HG03378 (cell line): Measurements from ENCODE around the gene SSBP2.
"Not testable (repeated sequence)": the region's sequence is repeated elsewhere in the genome, so short reads cannot be mapped to it uniquely, and the experiment has no call there.

ENCODE experiments used
- ATAC-seq: cut with Tn5 transposase; IDR thresholded peaks from one replicate; pipeline ENCODE4 v1.9.1; 2021; ENCODE audit warnings: mild to moderate bottlenecking, moderate library complexity; ENCODE audit not compliant: unreplicated experiment

SSBP2 gene

GRCh38 chr5:81473395-81473794 is 277.5 kb downstream of the SSBP2 start:
- ATAC-seq, result not testable (repeated sequence)

- ATAC-seq, result no peak
Measured at GRCh38 chr5:81469676-81470075, 281.2 kb downstream of the SSBP2 start.

- no peak for ATAC-seq
Measured at GRCh38 chr5:81450940-81451339, 300.0 kb downstream of the SSBP2 start.

DNA sequence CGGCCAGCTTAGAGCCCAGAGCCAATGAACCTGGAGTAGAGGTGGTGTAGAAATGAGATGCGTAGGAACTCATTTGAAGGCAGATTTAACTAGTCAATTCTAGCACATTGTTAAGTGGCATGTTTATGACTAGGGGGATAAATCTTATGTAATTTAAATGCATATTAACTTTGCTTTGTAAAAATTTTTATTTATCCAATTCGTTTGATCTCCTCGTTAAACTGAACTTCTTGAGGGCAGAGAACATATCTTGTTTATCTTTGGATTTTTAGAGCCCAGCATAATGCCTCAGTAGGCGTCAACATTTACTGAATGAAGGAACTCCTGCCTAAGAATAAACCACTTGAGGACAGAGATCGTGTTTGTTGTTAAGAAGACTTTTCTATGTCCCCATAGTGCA is 315.9 kb downstream of the SSBP2 start:
- ATAC-seq, result no peak

DNA sequence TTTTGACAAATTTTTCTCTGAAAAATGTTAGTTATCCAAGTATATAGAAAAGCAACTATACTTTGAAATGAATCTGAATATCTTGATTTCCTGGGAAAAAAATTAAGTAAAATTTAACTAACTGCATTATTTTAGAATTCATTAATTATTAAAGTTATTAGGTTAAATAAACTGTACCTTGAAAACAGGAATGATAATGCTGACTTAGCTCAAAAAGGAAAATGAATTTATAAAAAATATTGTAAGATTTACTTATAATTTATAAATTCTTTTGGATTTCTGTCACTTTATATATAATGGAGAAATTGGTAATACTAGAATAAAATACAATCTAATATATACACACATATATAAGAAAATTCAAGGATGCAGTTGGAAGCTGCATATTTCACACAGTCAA is 320.9 kb downstream of the SSBP2 start:
- ATAC-seq, result no peak

GRCh38 chr5:81429363-81429762 is 321.5 kb downstream of the SSBP2 start:
- no peak for ATAC-seq

GRCh38 chr5:81428861-81429260 is 322.0 kb downstream of the SSBP2 start:
- no peak for ATAC-seq

- no peak for ATAC-seq
Measured at GRCh38 chr5:81428446-81428845, 322.5 kb downstream of the SSBP2 start.

DNA sequence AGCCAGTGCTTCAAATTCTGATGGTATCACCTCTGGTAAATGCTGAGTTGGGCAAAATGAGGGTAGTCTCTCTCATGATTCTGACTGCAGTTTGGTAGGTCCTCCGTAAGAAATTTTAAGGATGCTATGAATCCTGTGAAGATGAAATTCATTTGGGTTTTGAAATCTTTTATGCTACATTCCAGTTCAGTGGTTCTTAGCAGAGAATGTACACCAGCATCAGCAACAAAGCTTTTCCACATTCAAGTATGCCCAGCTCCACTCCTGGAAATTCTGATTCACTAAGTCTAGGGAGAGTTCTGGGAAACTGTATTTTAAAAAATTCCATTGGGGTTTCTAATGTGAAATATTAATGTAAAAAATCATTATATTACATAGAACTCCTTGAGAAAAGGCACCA is 323.3 kb downstream of the SSBP2 start:
- no peak for ATAC-seq

DNA sequence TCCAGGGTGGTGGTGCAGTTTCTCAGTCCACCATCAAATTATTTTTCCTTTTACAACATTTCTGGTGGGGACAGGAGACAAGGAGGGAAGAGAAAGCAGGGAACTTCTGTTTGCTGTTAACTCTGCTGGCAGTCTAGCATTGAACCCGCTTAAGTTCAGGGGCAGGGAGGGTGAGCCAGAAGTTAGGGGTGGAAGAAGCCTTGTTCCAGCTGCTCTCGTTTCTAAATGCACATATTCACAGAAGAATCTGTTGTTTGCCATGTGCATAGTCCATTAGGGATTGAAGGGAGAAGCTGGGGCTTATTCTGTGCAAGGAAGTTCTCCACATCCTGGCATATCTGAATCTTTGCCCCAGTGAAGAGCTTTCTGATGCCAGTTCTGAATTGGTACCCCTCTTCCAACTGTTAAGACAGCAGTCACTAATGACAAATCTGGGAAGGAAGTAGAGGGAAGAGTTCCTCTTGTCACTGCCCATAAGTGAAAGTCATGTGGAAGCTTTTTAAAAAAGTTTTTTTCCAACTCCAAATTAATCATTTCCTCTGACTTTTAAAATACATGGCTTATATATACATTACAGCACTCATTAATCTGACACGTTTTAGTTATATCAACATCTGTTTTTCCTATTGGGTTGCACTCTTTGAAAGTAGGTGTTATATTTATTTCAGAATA is 324.4 kb downstream of the SSBP2 start:
- no peak for ATAC-seq

GRCh38 chr5:81425569-81425968 is 325.3 kb downstream of the SSBP2 start:
- no peak for ATAC-seq

DNA sequence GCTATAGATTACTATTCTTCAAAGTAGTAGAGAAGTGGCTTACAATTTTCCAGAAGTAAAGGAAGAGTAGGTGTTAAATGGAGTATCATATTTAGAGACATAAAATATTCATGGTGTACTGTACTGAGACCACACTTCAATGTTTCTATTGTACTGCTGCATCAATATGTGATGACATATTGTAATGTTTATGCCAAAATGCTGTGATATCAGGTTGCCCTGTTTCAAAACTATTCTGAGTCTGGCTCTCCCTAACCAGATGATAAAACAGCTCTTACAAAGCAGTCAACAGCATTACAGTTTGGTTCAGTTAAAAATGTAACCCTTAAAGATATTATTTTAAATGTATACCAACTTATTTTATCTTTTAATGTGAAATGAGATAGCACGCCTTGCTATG is 326.2 kb downstream of the SSBP2 start:
- ATAC-seq, result no peak

DNA sequence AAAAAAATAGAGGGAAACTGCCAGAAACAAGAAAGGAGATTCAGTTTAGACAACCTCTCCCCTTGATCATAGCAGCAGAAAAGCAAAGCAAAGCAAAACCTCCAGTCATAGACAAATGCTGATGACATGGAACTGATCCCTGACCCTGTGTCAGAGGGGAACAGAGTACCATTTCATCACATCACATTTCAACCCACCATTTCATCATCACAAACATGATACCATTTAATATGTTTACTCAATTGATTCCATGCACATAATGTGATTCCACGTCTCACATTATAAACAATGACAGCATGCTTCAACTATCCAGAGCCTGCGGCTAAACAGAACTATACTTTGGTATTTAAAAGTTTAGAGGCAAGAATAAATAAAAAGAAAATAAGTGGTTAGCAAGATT is 328.2 kb downstream of the SSBP2 start:
- ATAC-seq, result no peak

GRCh38 chr5:81420039-81420667 is 330.7 kb downstream of the SSBP2 start:
- no peak for ATAC-seq

DNA sequence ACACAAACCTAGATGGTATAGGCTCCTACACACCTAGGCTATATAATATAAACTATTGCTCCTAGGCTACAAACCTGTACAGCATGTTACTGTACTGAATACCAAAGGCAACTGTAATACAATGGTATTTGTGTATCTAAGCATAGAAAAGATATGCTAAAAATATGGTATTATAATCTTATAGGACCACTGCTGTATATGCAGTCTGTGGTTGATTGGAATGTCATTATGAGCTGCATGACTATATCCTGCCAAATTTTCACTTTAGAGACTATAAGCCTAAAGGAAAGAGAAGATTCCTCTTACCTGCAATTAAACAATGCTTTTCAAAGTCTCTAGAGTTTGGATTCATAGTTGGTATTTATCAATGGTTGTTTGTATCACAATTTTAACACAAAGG is 332.3 kb downstream of the SSBP2 start:
- ATAC-seq, result no peak

GRCh38 chr5:81417052-81417451 is 333.8 kb downstream of the SSBP2 start:
- ATAC-seq, result no peak

DNA sequence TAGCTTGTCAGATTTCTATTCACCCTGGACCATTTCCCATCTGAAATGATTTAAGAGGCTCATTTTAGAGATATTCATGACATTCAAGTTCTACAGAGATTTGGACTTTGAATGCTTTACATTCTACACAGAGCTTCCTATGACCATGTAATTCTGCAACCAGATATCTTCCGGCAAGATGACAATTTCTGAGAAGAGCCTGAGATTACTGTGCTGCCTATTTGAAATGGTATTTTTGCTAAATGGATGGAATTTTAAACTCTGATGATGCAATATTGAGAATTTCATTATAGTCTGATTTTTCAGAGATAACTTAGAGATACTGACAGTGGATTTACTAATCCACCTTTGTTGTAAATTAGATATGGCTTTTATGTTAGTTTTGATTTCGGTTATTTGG is 341.0 kb downstream of the SSBP2 start:
- ATAC-seq, result no peak

- no peak for ATAC-seq
Measured at GRCh38 chr5:81409361-81409760, 341.5 kb downstream of the SSBP2 start.

DNA sequence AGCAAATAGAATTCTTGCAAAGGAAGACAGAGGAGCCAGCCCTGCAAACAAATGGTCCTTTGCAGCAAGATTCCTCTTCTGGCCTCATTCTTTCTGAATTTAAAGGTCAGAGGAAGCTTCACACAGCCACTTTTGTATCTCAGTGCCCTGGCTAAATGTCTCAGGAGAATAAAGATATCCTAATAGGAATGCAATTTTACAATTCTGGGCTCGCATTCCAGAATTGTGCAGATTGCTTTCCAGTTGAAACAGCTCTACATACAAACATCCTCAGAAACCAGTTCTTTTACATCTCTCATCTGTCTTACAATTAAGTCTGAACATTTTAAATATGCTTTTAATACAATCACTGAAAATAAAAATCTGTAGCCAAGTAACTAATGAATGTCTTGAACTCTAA is 342.4 kb downstream of the SSBP2 start:
- ATAC-seq, result no peak

- ATAC-seq, result not testable (repeated sequence)
Measured at GRCh38 chr5:81407811-81408210, 343.1 kb downstream of the SSBP2 start.

GRCh38 chr5:81405126-81405891 is 345.6 kb downstream of the SSBP2 start:
- no peak for ATAC-seq
